Putamen (tissue), 1 donor: ENCODE results near the gene HSF5.
A peak's percentile ranks its signal among the peaks of the same experiment; 100 is the strongest.

Experiments
- DNase-seq: peaks from one replicate; pipeline ENCODE4 v3.0.0-alpha.2; 2016; ENCODE audit warnings: low spot score

The HSF5 gene

GRCh38 chr17:58487589-58488427 is at the start of gene HSF5:
TSS of gene HSF5 (minus strand) at chr17:58488408. CDS start at chr17:58488274, 134 bp downstream.
- no peak for DNase-seq

- no peak for DNase-seq
Observed at GRCh38 chr17:58537266-58537665, 49.1 kb upstream of the HSF5 start.

GRCh38 chr17:58536542-58536941 is 48.3 kb upstream of the HSF5 start:
- DNase-seq: no peak

- no peak for DNase-seq
Observed at GRCh38 chr17:58535431-58535830, 47.2 kb upstream of the HSF5 start.

DNA sequence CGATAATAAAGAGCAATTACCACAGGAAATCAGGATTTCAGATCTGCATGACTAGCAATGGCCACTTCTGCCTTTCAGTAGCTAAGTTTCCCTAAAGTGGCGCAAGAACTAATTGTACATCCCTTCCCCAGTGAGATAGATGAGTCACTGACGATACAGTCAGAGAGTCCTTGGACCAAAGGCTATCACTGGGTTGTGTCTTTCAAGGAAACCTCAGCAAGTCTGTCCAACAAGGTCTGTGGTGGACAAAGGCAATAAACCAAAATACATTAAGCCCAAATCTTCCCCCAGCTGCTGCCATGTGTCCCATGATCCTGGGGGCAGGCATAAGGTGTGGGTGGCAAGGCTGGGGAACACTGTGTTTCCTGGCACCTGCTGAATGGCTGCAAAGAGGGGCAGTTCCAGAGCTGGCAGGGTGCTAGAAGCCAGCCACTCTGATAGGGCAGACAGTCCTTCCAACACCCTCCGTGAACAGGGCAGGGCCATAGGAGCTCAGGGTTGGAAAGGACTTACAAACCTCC is 46.8 kb upstream of the HSF5 start:
- DNase-seq: no peak

GRCh38 chr17:58534331-58534730 is 46.1 kb upstream of the HSF5 start:
- DNase-seq: no peak

DNA sequence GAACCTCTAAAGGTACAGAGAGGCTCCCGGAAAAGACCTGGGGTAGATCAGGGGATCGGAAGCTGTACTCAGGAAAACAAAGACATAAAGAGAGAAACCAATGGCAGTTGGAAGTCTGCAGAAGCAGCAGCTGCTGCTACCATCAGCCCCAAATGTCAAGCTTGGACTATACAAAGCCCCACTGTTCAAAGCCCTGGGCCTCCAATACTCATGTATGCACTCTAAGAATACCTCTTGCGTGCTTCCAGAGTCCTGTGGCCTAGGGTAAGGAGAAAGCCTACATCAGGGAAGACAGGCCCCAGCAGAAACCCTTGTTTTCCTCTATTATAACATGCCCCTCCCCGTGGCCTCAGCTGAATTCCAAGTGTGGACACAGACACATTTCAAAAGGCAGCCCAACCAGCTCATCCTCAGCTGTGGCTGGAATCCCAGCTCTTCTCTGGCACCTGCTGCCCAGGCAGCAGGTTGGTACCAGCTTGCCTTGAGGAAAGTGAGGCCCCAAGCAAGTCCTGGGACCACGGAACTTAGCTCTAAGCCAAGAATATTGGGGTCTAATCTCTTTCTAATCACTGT is 45.5 kb upstream of the HSF5 start:
- DNase-seq: no peak

DNA sequence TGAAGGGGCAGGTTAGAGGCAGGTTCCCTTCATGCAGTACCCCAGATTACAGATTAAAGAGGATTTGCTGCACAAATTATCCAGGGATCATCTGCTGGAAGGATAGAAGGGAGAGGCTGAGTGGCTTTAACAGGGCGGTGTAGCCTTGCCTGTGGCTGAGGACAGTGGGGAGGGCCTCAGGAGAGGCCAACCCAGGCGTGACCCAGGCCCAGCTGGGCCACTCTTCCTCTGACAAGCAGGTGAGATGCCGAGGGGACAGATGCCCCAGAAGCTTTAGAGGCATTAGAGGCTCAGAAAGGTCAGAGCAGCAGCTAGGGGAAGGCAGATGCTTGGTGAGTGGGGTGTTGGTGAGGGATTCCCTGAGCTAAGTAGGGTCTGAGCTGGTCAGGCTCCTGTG is 44.3 kb upstream of the HSF5 start:
- no peak for DNase-seq

DNA sequence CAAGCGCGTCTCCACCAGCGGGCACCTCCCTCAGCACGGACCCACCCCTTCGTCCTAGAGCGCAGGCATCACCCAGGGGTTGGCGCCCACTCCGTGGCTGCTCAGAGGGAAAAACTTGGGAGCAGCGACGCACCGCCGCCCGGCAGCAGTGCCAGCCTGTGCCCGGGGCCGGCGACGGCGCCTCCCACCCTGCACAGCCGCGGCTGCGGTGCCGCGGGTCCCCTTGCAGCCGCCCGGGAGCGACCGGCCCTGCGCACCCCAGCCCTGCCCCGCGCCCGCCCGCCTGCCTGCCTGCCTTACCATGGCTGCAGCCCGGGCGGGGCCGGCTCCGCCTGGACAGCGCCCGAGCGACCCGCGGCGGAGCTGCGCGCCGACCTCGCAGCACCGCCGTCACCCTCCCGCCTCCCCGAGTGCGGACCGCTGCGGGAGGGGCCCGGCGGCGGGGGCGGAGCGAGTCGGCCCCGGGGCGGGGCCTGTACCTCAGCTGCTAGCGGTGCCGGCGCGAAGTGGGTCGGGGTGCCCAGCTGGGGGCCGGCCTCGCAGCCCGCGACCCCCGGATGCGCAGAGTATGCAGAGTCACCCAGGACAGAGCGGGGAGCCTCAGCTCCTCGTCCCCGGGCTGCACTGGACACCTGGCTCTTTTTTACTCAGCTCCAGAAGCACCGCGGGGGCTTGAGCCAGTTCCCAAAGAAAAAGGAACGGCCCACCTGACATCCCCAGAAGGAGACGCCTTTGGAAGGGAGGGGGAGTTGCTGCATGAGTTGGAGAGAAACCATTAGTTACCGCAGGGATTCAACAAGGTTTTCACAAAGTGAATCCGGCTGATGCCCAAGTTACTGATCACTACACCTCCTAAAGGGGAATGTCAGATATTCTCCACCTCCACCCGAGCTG is 43.7 kb upstream of the HSF5 start:
- peak; percentile 90 for DNase-seq

DNA sequence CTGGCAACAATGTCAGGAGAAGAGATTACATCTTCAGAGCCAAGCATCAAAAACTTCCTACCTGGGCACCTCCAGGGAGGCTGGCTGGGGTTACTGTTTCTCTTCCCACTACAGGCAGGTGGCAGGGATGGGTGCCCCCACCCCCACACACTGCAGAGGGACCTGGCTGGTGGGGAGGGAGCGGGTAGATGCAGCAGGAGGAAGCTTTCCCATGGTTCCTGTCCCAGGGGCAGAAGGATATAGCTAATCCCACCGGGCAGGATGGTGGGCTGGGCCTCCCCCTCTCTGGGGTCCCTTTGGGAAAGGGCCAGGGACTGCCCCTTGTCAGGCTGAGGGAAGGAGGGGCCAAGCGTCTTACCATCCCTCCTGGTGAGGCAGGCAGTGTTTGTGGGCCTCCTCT is 42.9 kb upstream of the HSF5 start:
- DNase-seq: no peak

DNA sequence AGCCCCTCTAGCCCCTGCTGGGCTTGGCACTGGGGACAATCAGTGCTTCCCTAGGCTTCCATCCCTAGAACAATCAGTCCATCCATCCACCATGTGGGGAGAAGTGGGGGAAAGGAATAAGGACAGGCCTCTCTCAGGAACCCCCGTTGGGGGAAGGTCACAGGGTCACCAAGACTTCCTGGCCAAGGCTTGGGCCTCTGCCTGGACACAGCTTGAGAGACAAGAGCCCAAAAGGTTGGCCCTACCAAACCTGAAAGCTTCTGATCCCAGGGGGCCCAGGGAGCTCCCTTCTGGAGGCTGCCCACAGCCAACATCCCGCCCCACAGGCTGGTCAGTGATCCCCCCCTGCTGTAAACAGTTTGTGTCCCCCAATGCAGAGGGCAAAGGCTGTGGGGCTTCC is 42.4 kb upstream of the HSF5 start:
- DNase-seq: no peak

DNA sequence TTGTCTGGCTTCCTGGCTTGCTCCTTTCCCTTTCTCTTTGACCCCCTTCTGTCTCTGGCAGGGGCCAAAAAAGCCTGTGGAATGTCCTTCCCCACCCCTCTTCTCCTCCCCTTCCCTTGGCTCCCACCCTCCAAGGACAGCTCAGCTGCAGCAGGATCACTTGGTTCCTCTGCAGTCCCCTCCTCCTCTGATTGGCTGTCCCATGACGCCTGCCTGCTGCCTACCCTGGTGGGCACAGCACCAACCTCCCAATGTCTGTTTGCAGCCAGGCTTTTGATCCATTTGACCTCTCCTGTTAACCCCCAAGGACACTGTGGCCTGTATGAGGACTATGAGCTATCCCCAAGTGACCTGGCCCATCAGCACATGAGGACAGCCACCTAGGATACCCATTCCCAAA is 41.1 kb upstream of the HSF5 start:
- peak; percentile 91 for DNase-seq

DNA sequence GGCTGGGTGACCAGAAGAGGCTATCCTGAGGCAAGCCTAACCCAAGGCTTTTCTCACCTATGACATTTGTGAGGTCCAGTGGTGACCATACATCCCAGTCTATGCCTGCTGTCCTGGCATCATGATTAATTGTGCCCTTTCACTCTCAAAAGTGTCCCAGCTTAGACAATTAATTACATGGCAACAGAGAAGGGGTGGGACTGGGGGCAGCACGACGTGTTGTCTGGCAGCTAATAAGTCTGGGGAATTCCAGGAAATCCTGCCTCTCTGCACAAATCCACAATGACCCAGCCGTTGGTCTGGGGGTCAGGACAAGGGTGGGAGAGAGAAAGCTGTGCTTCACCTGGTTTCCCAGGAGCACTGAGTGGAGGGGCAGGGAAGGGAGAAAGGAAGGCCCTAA is 40.2 kb upstream of the HSF5 start:
- no peak for DNase-seq

DNA sequence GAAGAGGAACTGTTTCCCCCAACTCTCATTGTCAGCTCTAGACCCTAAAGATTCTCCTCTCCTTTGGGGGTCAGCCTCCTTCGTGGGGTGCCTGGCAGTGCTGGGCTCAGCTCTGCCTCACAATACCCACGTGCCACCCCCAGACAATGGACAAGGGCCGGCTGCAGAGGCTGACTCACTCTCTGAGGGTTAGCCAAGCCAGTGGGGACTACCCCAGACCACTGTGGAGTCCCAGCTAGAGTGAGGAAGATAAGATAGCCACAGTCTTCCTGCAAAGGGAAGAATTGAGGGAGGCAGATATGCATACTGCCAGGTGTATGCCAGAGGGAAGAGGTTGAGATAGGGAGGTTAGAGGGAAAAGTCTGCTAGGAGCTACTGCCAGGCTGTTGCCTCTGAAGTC is 39.7 kb upstream of the HSF5 start:
- DNase-seq: peak; percentile 94

DNA sequence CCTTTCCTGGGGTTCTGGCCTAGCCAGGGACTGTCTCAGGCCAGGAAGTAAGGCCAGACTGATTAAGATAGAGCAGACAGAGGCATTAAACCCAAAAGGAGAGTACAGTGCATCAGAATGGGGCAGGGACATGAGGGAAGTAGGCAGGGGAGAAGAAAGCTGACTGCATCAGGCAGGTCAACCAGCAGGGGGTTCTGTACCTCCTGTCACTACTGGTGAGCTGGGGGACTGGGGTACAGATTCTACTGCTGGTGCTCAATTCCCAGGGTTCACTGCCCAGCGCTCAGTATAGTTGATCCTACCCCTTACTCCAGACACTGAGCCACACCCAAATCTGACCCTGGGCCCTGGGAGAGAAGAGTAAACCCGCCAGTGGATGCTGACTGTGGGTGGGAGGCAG is 39.1 kb upstream of the HSF5 start:
- no peak for DNase-seq

GRCh38 chr17:58525239-58525638 is 37.0 kb upstream of the HSF5 start:
- DNase-seq: no peak

GRCh38 chr17:58521680-58522079 is 33.5 kb upstream of the HSF5 start:
- no peak for DNase-seq

DNA sequence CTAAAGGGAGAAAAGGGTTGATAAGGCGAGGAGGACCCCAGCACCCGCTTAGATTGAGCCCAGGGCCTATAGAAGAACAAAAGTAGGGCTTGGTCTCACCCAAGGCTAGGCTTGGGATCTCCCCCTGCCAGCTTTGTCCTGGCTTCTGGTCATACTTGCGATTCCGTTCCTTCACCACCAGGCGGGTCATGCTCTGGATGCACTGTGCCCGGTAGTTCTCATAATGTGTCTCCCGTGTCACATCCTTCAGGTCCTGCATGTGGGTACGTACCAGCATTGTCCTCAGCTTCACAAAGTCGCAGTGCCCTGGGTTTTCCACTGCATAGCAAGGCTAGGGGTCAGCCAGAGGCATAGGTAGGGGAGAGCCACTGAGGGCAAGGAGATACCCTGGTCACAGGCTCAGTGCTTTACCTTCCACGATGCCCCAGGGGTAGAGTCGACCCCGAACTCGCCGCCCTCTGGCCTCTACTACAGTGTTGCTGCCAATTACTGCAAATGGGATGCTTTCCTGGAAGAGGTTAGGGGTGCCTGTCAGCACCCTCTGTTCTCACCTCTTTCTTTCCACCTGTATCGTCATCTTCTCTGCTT is 32.7 kb upstream of the HSF5 start:
- DNase-seq: no peak

GRCh38 chr17:58517928-58518609 is 29.9 kb upstream of the HSF5 start:
- peak; percentile 100 for DNase-seq

DNA sequence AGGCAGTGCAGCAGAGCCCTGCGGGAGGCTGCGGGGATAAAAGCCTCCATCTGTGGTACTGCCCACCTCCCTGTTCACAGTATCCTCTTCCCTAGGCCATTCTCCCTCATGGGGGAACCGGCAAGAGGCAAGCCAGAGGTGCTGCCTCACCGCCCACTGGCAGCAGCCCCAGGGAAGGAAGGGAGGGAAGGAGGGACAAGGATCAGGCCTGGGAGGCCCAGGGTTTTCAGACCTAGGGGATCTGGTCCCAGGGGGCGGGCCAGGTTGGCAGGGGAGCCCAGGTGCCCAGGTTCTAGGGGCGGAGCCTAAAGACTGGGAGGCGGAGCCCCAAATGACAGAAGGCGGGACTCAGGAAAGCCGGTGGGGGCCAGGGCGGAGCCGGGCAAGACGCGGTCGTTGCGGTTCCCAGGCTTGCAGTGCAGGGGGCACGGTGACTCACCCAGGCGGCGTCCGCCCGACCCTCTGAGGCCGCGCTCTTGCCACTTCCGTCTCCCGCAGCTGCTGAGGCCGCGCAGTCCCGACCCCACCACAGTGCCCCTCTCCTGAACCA is 29.2 kb upstream of the HSF5 start:
- DNase-seq: no peak

GRCh38 chr17:58516644-58517377 is 28.6 kb upstream of the HSF5 start:
- no peak for DNase-seq
